Measurements from ENCODE around the gene ERBIN.

GRCh38 chr5:66113160-66113559 is 186.8 kb downstream of the ERBIN start:
- TF ChIP-seq, protein P1, sequence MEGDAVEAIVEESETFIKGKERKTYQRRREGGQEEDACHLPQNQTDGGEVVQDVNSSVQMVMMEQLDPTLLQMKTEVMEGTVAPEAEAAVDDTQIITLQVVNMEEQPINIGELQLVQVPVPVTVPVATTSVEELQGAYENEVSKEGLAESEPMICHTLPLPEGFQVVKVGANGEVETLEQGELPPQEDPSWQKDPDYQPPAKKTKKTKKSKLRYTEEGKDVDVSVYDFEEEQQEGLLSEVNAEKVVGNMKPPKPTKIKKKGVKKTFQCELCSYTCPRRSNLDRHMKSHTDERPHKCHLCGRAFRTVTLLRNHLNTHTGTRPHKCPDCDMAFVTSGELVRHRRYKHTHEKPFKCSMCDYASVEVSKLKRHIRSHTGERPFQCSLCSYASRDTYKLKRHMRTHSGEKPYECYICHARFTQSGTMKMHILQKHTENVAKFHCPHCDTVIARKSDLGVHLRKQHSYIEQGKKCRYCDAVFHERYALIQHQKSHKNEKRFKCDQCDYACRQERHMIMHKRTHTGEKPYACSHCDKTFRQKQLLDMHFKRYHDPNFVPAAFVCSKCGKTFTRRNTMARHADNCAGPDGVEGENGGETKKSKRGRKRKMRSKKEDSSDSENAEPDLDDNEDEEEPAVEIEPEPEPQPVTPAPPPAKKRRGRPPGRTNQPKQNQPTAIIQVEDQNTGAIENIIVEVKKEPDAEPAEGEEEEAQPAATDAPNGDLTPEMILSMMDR (conservative IDR thresholded peaks at IDR 0.05; ENCODE audit: low read depth, low read length) = no peak
- TF ChIP-seq EZH2 (IDR thresholded peaks at IDR 0.05; ENCODE audit: low read length, unreplicated experiment) = no peak

Measured in PC-3 (cell line).